Stimulated activated CD8-positive, alpha-beta memory T cell treated with anti-CD3 and anti-CD28 coated beads, Interleukin-7, amount 100 ng/mL, for 48 hours (primary cell): Measurements from ENCODE around the gene PDE9A.
A peak's percentile ranks its signal among the peaks of the same experiment; 100 is the strongest.
"Not testable (repeated sequence)": the region's sequence is repeated elsewhere in the genome, so short reads cannot be mapped to it uniquely, and the experiment has no call there.

Experiments used
- DNase-seq, 2 donors: peaks; one replicate each; pipeline ENCODE4 v3.0.0-alpha.2; 2020; ENCODE audit warnings: low read depth in 1 of 2; ENCODE audit errors: extremely low read depth in 1 of 2

Gene PDE9A

DNA sequence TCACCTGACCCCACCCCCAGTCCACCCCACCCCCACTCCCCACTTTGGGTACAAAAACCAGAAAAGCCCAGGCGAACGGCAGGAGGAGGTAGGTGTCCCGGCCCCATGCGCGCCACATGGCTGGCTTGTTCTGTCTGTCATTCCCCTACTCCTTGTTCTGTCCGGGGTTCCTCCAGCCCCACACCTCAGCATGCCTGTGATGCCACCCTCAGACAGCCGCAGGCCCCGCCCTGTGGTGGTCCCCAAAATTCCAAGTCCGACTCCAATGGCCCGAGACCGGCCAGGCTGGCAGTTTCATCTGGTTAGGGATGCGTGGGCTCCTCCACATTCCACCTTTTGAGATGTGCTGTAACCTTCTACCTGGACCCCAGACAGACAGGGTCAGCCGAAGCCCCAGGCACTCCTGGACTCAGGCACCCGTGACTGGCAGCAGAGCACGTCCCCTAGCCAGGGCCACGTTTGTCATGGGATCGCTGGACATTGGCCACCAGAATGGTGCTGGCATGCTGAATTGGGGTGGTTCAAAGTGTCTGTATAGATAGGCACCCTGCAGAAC, 131.6 kb downstream of the PDE9A start:
- DNase-seq: no peak

DNA sequence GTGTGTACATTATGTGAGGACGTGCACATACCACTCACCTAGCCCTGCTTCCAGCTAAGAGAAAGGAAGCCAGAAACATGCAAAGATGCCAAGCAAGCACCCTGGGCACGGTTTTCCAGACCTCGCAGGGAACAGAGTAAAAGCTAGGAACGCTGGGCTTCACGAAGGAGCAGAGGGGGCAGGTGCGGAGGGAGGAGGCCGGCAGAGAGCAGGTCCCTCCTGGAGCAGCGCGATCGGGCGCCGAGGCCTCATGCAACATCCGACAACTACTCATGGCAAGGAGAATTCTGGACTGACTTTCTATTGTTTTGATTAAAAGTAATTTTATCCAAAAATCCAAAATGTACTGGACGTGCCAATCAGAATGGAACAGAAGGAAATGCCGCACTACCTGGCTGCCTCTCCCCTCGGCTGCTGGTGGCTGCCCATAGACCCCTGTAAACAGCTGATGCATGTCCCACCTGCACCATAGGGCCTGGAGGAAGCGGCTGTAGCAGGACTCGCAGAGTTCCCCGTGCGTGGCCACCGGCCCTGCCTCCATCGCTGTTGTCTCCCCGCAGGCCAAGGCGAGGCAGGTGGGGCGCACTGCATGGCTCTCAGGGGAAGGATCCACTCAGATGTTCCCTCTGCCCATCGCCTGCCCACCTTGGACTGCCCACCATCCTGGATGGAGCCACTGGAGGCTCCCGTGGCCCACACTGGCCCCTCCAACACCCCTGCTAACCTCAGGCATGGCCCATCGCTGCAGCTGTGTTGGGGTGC, 132.4 kb downstream of the PDE9A start:
- DNase-seq: no peak

DNA sequence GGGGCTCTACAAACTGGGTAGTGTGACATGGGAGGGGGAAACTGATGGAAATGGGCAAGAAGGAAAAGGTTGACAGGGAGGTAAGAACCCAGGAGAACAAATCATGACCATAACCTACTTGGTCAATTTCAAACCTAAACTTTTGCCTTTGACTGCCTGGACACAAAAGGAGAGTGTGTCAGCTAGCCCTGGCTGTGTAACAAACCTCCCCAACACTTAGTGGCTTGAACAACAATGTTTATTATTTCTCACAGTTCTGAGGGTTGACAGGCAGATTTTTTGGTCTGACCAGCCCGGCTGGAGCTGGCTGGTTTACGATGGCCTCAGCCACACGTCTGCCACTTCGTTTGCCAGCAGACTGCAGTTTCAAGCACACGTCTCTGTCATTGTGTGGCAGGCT, 133.5 kb downstream of the PDE9A start:
- no peak for DNase-seq

DNA sequence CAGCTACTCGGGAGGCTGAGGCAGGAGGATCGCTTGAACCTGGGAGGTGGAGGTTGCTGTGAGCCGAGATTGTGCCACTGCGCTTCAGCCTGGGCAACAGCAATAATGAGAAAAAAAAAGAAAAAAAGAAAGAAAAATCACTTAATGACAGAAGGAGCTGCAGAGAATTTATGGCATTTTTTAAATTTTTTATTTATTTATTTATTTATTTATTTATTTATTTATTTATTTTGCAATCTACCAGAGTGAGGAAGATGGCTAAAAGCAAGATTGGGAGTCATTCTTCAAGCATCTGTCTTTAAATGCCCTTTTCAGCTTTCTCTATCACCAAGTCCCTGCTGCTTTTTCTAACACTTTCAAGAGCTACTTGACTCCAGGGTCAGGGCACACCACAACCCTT, 134.2 kb downstream of the PDE9A start:
- DNase-seq: no peak

DNA sequence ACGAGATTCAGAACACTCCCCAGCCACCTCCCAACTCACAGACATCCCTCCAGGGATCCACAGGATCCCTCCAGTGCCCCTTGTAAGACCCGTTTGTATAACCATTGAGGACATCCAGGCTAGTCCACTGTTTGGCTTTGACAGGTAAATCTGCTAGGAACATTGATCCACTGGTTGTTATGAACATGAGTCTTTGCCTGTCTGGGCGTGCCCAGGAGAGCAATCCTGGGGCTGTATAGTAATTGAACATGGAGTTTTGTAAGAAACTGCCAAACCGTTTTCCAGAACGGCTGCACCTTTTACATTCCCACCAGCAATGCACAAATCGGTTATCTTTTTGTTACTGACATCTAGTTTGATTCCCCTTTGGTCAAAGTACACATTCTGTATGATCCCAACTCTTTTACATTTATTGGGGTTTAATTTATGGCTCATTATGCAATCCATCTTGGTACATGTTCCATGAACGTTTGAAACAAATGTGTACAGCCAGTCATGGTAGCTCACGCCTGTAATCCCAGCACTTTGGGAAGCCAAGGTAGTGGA, 137.2 kb downstream of the PDE9A start:
- no peak for DNase-seq

DNA sequence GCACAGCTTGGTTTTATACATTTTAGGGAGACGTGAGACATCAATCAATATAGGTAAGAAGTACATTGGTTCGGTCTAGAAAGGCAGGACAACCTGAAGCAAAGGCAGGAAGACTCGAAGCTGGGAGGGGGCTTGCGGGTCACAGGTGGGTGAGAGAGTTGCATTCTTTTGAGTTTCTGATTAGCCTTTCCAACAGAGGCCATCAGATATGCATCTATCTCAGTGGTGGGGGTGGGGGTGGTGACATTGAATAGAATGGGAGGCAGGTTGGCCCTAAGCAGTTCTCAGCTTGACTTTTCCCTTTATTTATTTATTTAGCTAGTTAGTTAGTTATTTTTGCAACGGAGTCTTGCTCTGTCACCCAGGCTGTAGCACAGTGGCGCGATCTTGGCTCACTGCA, 140.4 kb downstream of the PDE9A start:
- no peak for DNase-seq

DNA sequence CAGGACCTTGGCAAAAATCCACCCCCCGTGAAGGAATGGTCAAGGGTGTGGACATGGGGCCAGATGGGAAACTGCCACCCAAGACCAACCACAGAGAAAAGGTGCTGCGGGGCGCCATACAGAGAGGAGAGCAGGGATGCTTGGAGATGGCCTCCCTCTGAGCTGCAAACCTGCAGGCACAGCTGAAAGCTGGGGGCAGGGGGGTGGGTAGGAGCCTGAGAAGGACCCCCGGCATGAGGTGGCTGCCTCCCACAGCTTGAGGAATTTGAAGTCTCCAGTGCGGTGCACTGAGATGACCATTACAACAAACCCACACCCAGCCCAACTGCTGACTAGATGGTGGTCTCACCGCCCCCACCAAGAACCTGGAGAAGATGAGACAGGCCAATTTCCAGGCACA, 141.1 kb downstream of the PDE9A start:
- no peak for DNase-seq

DNA sequence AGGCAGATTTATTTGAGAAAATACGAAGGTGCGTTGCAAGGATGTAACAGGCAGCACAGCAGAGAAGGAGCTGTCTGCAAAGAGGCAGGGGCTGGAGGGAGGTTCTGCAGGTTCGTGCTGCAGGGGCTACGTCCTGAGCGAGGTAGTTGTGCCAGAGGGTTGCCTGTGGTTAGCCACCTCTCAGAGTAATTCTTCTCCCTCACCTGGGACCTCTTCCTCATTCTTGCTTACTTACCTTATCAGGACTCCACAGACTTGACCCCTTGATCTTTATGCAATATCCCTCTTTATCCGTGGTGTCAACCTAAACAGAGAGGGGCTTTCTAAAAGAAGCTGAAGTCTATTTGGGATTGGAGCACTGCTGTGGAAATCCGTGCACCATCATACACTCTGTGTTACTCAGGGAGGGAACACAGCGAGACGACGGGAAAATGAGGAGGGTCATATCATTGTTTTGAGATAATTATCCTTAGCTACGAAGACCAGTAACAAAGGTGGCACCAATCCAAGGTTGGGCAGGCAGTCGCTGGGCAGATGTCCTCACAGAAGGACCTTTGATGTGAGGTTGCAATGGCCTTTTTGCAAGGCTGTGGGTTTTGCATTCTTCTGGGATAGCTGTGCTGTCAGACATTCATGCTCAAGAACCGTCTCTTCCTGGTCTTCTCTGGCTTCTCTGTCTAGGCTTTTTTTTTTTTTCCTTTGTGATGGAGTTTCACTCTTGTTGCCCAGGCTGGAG, 143.1 kb downstream of the PDE9A start:
- no peak for DNase-seq

DNA sequence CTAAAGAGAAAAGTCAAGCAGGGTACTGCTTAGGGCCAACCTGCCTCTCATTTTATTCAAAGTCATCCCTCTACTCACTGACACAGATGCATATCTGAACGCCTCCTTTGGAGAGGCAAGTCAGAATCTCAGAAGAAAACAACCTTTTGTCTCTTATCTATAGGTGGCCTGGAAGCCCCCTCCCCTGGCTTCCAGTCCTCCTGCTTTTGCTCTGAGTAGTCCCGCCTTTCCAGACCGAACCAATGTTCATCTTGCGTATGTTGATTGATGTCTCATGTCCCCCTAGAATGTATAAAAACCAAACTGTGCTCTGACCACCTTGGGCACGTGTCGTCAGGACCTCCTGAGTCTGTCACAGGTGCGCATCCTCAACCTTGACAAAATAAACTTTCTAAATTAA, 144.1 kb downstream of the PDE9A start:
- no peak for DNase-seq

DNA sequence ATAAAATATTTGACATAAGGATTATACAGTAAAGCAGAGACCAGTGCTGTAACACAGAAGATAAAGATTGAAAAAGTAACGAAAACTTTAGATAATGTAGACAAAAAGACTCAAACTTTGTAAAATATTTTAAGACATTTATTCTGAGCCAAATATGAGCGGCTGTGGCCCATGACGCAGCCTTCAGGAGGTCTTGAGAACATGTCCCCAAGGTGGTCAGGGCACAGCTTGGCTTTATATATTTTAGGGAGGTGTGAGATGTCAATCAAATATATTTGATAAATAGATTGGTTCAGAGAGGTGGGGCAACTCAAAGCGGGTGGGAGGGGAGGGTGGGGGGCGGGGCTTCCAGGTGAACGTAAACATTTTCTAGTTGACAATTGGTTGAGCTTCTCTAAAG, 144.7 kb downstream of the PDE9A start:
- DNase-seq: no peak

DNA sequence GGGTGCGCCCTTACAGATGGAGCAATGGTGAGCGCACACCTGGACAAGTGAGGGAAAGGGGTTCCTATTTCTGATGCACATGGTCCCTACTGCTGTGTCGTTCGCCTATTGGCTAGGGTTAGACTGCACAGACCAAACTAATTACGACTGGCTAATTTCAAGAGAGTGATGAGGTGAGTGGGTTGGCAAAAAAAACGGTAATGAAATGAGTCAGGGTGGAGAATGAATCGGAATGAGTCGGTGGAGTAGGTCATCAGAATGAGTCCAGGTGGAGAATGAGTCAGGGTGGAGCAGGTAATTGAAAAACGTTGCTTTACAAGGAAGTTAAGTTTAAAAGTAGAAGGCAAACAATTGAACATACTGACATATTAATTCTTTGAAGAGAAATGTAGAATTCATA, 146.1 kb downstream of the PDE9A start:
- DNase-seq: peak in 1 of 2 donors; percentile 16

DNA sequence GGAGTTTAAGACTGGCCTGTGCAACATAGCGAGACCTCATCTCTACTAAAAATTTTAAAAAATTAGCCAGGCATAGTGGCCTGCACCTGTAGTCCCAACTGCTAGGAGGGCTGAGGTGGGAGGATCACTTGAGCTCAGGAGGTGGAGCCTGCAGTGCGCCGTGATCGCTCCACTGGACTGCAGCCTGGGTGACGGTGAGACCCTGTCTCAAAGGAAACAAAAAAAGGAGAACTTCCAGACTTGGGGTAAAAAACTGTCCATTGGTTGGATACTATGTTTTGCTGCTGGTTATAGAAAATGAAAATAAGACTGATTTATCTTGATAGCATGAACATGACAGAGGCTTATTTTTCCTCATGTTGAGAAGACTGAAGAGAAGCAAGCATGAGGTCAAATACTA, 146.5 kb downstream of the PDE9A start:
- no peak for DNase-seq

DNA sequence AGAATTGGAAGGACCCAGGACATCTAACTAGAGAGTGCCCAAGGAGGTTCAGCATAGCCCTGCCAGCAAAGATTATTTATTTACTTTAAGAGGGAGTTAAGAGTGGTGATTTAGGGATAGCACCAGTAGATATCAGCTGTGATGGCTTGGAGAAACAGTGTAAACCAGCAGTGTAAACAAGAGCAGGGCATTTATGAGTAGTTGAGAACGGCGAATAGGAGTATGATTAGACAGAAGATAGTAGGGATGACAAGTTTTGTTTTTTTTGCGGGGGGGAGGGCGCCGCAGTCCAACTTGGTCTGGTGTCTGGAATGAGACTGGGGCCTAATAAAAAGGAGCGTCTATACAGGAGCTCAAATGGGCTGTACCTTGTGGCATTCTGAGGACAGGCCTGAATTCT, 148.2 kb downstream of the PDE9A start:
- DNase-seq: not testable (repeated sequence)

DNA sequence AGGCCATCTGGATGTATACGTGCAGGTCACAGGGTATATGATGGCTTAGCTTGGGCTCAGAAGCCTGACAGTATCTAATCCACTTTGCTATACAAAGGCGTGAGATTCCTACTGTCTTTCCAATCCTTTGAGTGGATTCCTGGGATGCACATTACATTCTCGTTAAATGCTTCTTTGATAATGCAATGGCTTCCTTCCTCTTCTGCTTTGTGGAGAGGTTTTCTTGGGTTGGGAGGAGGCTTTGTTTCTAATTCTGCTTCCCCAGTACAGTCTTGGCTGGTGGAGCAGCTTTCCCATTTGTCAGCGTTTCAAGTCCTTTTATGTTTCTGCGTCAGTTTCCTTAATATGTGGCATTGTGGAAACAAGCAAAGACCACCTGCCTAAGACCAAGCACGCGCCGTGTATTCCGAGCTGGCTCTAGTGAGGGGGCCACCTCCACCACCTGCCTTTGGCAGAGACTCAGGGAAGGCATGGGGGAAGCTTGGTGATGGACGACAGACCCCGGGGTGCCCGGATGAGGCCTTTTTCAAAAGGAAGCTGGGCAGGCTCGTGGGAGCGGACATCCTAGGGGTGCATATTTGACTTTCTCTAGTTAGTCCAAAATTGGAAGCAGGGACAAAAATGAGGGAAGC, 153.2 kb downstream of the PDE9A start:
- DNase-seq: no peak

DNA sequence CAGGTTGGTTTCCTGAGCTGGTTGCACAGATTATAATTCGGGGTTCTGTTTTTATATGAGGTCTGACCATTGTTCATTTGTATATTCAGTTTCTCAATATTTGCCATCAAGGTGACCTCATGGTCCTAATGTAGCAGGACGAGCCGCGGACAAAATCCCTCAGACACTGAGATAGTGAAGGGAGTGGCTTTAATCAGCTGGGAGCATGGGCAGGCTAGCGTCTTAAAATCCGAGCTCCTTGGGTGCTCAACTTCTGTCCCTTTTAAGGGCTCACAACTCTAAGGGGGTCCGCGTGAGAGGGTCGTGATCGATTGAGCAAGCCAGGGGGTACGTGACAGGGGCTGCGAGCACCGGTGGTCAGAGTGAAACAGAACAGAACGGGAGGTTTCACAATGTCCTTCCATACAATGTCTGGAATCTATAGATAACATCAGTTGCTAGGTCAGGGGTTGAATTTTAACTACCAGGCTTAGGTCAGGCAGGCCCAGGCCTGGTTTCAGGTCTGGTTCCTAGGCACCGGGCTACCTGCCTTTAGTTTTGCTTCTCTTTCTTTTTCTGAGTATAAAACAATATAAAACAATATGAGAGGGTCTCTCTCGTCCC, 154.0 kb downstream of the PDE9A start:
- not testable (repeated sequence) for DNase-seq

DNA sequence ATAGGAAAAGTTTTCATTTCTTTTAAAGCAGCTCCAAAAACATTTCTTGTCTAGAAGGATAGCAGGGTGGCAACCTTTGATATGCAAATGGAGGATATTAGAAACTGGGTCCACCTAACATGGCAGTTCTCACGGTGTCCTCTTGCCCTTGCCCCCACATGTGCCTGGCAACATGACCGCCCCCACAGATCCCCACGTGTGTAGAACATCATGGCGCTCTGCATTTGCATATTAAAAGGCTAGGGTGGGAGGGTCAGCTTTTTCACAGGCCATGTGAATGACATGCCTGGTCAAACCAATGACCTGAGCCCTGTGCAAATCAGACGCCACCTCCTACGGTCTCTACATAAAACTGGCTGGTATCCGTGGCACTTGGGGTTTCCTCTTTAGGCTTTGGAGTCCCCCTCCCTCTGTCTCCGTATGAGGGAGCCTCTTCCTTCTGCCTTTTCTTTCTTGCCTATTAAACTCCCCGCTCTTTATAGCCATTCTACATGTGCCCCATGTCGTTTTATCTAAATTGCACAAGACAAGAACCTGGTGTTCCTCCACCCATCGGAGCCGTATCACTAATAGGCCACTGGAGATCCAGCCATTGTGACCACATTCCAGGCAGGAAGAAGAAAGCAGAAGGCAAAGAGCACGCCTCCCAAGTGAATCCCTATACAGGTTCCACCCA, 154.7 kb downstream of the PDE9A start:
- no peak for DNase-seq

DNA sequence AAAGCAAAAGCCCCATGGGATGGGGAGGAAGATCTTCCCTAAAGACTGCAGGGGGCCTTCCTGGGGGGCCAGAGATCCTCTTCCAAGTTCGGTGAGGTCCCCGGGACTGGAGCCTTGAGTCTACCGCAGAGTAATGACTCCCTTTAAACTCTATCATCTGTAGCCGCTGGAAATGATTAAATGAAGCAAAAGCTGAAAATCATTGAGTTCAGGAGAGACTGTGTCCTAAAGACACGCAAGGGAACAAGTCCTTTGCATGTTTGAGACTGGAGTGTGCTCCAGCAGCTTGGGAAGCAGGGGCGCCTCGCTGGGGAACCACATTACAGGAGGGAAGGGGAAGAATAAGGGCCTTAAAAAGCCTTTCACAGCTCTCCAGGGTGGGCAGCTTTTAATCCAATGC, 155.8 kb downstream of the PDE9A start:
- DNase-seq: no peak

DNA sequence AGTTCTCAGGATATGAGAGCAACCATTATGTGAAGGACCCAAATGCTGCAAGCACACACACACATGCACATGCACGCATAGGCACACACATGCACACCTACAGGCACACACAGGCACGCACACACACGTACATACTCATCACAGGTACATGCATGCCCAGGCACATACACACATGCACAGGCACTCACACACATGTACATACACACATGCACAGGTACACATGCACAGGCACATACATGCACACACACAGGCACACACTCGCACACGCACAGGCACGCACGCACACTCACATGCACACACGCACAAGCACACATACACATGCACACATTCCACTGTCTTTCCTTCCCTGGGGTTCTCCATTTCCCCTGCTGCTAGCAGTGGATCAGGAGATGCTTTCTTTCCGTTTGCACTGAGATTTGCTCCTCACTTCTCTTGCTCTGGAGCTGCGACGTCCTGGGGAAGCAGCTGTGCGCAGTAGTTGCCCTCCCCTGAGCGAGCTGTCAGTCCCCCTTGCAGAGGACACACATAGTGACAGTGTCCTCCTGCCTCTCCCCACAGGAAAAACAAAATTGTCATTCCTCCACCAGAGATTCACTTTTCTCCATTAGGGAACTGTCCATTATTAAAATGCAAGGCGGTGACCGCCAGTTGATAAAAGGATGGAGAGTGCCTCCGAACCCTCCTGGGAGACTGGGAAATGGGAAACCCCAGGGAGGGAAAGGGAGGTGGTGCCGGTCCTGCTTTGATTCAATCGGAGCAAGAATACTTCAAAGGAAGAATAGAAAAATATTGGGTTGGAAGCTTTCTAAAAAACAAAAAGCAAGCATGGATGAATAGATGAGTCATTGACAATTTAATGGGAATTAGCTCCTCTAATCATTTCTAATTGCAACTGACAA, 156.4 kb downstream of the PDE9A start:
- no peak for DNase-seq

DNA sequence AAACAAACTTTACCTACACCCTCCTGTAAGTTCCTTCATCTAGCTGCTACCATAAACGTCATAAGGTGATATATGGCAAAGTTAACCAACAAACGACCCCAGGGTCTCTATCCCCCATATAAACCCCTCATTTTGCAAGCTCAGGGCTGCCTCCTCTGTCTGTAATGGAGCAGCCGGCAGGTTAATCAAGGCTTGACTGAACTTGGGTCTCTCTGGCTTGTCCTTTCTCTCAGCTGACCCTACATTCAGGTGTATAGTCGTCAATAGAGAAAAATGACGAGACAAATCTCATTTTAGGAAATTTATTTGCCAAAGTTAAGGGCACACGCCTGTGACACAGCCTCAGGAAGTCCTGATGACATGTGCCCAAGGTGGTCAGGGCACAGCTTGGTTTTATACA, 158.5 kb downstream of the PDE9A start:
- DNase-seq: no peak
